Memory B cell (primary cell): ENCODE data around the gene MAPKAP1.

Source experiments
- ATAC-seq: fragments of 150-1000 bp; cut with Tn5 transposase; 2 replicates; pipeline ENCODE4 v1.10.0; 2021; ENCODE audit warnings: low read depth, mild to moderate bottlenecking, moderate library complexity
- DNase-seq, 2 donors: peaks; one replicate each; pipeline ENCODE4 v3.0.0; 2022; ENCODE audit warnings: low spot score in 2 of 2
- H3K27ac Mint-ChIP-seq: one replicate; pipeline ENCODE4 v1.8.0; 2022; ENCODE audit warnings: mild to moderate bottlenecking, moderate library complexity, mixed read lengths
- H3K27me3 Mint-ChIP-seq: one replicate; pipeline ENCODE4 v1.8.0; 2022; ENCODE audit warnings: mixed read lengths
- H3K36me3 Mint-ChIP-seq: one replicate; pipeline ENCODE4 v1.8.0; 2022; ENCODE audit warnings: mild to moderate bottlenecking, mixed read lengths
- H3K4me1 Mint-ChIP-seq: one replicate; pipeline ENCODE4 v1.8.0; 2022; ENCODE audit warnings: mixed read lengths
- H3K4me3 Mint-ChIP-seq: one replicate; pipeline ENCODE4 v1.8.0; 2022; ENCODE audit warnings: mild to moderate bottlenecking, moderate library complexity, mixed read lengths
- H3K9me3 Mint-ChIP-seq: one replicate; pipeline ENCODE4 v1.8.0; 2022; ENCODE audit warnings: mixed read lengths

MAPKAP1 gene

GRCh38 chr9:125432715-125433385 lies 274.2 kb downstream of the MAPKAP1 start:
- no peak overlapping the region for H3K4me3 Mint-ChIP-seq
- no peaks in the 10 kb centered on the region for H3K36me3 Mint-ChIP-seq
- no peak overlapping the region for H3K27ac Mint-ChIP-seq
- no peaks in the 10 kb centered on the region for H3K9me3 Mint-ChIP-seq
- no peaks in the 10 kb centered on the region for H3K27me3 Mint-ChIP-seq
- ATAC-seq (no peak), DNase-seq (no peak)
- H3K4me1 Mint-ChIP-seq, result peaks cover 4% of the 10 kb centered on the region

- ATAC-seq, result no peak
- no peaks in the 10 kb centered on the region for H3K9me3 Mint-ChIP-seq
- H3K4me3 Mint-ChIP-seq, result no peak overlapping the region
- H3K4me1 Mint-ChIP-seq, result peaks cover under 1% of the 10 kb centered on the region
- no peak overlapping the region for H3K27ac Mint-ChIP-seq
- H3K36me3 Mint-ChIP-seq, result no peaks in the 10 kb centered on the region
- DNase-seq, result no peak
- no peaks in the 10 kb centered on the region for H3K27me3 Mint-ChIP-seq
Observed at GRCh38 chr9:125431741-125432271, 275.2 kb downstream of the MAPKAP1 start.

- no peaks in the 10 kb centered on the region for H3K4me1 Mint-ChIP-seq
- no peak overlapping the region for H3K4me3 Mint-ChIP-seq
- DNase-seq, result no peak
- no peaks in the 10 kb centered on the region for H3K9me3 Mint-ChIP-seq
- no peak overlapping the region for H3K27ac Mint-ChIP-seq
- no peak for ATAC-seq
- no peaks in the 10 kb centered on the region for H3K27me3 Mint-ChIP-seq
- H3K36me3 Mint-ChIP-seq, result no peaks in the 10 kb centered on the region
Observed at GRCh38 chr9:125431012-125431305, 276.0 kb downstream of the MAPKAP1 start.

GRCh38 chr9:125430161-125431011 lies 276.6 kb downstream of the MAPKAP1 start:
- no peak for DNase-seq
- no peak for ATAC-seq
- H3K27me3 Mint-ChIP-seq, result no peaks in the 10 kb centered on the region
- H3K36me3 Mint-ChIP-seq, result no peaks in the 10 kb centered on the region
- no peaks in the 10 kb centered on the region for H3K4me1 Mint-ChIP-seq
- no peak overlapping the region for H3K4me3 Mint-ChIP-seq
- H3K9me3 Mint-ChIP-seq, result no peaks in the 10 kb centered on the region
- H3K27ac Mint-ChIP-seq, result no peak overlapping the region

GRCh38 chr9:125429476-125430160 lies 277.4 kb downstream of the MAPKAP1 start:
- ATAC-seq (no peak), DNase-seq (no peak)
- Mint-ChIP-seq H3K4me3 (no peak overlapping the region), H3K9me3 (no peaks in the 10 kb centered on the region), H3K4me1 (no peaks in the 10 kb centered on the region), H3K36me3 (no peaks in the 10 kb centered on the region), H3K27me3 (no peaks in the 10 kb centered on the region), H3K27ac (no peak overlapping the region)

GRCh38 chr9:125428902-125429467 lies 278.0 kb downstream of the MAPKAP1 start:
- no peak for ATAC-seq
- no peaks in the 10 kb centered on the region for H3K27me3 Mint-ChIP-seq
- DNase-seq, result no peak
- no peak overlapping the region for H3K4me3 Mint-ChIP-seq
- H3K9me3 Mint-ChIP-seq, result no peaks in the 10 kb centered on the region
- H3K36me3 Mint-ChIP-seq, result no peaks in the 10 kb centered on the region
- no peak overlapping the region for H3K27ac Mint-ChIP-seq
- no peaks in the 10 kb centered on the region for H3K4me1 Mint-ChIP-seq

GRCh38 chr9:125428060-125428901 lies 278.7 kb downstream of the MAPKAP1 start:
- no peaks in the 10 kb centered on the region for H3K9me3 Mint-ChIP-seq
- ATAC-seq, result peak; percentile 64
- peak; percentile 25 to 30 for DNase-seq
- no peaks in the 10 kb centered on the region for H3K36me3 Mint-ChIP-seq
- no peak overlapping the region for H3K4me3 Mint-ChIP-seq
- no peak overlapping the region for H3K27ac Mint-ChIP-seq
- no peaks in the 10 kb centered on the region for H3K4me1 Mint-ChIP-seq
- H3K27me3 Mint-ChIP-seq, result no peaks in the 10 kb centered on the region

GRCh38 chr9:125427556-125427955 lies 279.5 kb downstream of the MAPKAP1 start:
- Mint-ChIP-seq H3K36me3 (no peaks in the 10 kb centered on the region), H3K27ac (no peak overlapping the region), H3K9me3 (no peaks in the 10 kb centered on the region), H3K27me3 (no peaks in the 10 kb centered on the region), H3K4me3 (no peak overlapping the region), H3K4me1 (no peaks in the 10 kb centered on the region)
- DNase-seq (no peak), ATAC-seq (no peak)

- Mint-ChIP-seq H3K9me3 (no peaks in the 10 kb centered on the region), H3K4me1 (no peaks in the 10 kb centered on the region), H3K4me3 (no peak overlapping the region), H3K36me3 (no peaks in the 10 kb centered on the region), H3K27me3 (no peaks in the 10 kb centered on the region), H3K27ac (no peak overlapping the region)
- ATAC-seq (no peak), DNase-seq (no peak)
Observed at GRCh38 chr9:125426926-125427325, 280.1 kb downstream of the MAPKAP1 start.

- no peak for ATAC-seq
- DNase-seq, result no peak
- H3K9me3 Mint-ChIP-seq, result no peaks in the 10 kb centered on the region
- H3K36me3 Mint-ChIP-seq, result no peaks in the 10 kb centered on the region
- no peak overlapping the region for H3K27ac Mint-ChIP-seq
- H3K27me3 Mint-ChIP-seq, result no peaks in the 10 kb centered on the region
- no peak overlapping the region for H3K4me3 Mint-ChIP-seq
- no peaks in the 10 kb centered on the region for H3K4me1 Mint-ChIP-seq
Observed at GRCh38 chr9:125425901-125426515, 281.0 kb downstream of the MAPKAP1 start.

GRCh38 chr9:125425170-125425897 lies 281.7 kb downstream of the MAPKAP1 start:
- H3K27ac Mint-ChIP-seq, result no peak overlapping the region
- DNase-seq, result no peak
- H3K27me3 Mint-ChIP-seq, result no peaks in the 10 kb centered on the region
- H3K9me3 Mint-ChIP-seq, result no peaks in the 10 kb centered on the region
- no peak overlapping the region for H3K4me3 Mint-ChIP-seq
- no peaks in the 10 kb centered on the region for H3K36me3 Mint-ChIP-seq
- ATAC-seq, result no peak
- H3K4me1 Mint-ChIP-seq, result no peaks in the 10 kb centered on the region

- Mint-ChIP-seq H3K4me3 (no peak overlapping the region), H3K9me3 (no peaks in the 10 kb centered on the region), H3K27me3 (peaks cover 3% of the 10 kb centered on the region), H3K27ac (no peak overlapping the region), H3K36me3 (no peaks in the 10 kb centered on the region), H3K4me1 (peaks cover 2% of the 10 kb centered on the region)
- DNase-seq (no peak), ATAC-seq (no peak)
Observed at GRCh38 chr9:125423964-125424363, 283.0 kb downstream of the MAPKAP1 start.
